ENCODE data around the gene TBXAS1. TPM values are rescaled to one million over a fixed set of nuclear protein-coding genes. Genes with fewer than 3 reads are reported as not detected.

The TBXAS1 gene
- total RNA-seq, 4 donors from 2014 or later = 0.41 to 5.2 (median 3.3) TPM

DNA sequence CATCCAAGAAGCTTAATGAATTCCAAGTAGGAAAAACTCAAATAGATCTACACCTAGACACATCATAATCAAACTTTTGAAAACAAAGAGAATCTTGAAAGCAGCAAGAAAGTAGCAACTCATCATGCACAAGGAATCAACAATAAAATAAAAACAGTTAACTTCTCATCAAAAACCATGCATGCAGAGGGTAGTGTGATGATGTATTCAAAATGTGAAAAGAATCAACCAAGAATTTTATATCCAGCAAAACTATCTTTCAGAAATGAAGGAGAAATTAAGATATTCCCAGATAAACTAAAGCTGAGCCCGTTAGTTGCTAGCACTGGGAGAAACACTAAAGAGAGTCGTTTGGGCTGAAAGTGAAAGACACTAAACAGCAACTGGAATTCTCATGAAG lies 238.0 kb downstream of the TBXAS1 start:
- ATAC-seq (no peak), DNase-seq (no peak)
- in situ Hi-C loops (cut with MboI; ENCODE audit: low sequenced_read_pairs in 4 of 4) = no loop called here
- Histone ChIP-seq H3K36me3 (no peaks in the 10 kb centered on the region), H3K4me3 (no peak overlapping the region), H3K27me3 (no peaks in the 10 kb centered on the region), H3K4me1 (peaks cover 0 to 3% of the 10 kb centered on the region in 2 donors), H3K27ac (no peak overlapping the region), H3K9me3 (no peaks in the 10 kb centered on the region)
- intact Hi-C loops (cut with DNase I; ENCODE audit: low total_unique reads) = loop anchor here (10.0 kb wide), 1 partner anchor 258 kb away; no protein-coding TSS in a partner anchor
- no peak for TF ChIP-seq CTCF (IDR thresholded peaks at IDR 0.05 in 4 of 5, conservative IDR thresholded peaks at IDR 0.05 in 1 of 5)
- no peak for TF ChIP-seq POLR2A (IDR thresholded peaks at IDR 0.05)

GRCh38 chr7:140068033-140068432 lies 239.0 kb downstream of the TBXAS1 start:
- H3K9me3 ChIP-seq = no peaks in the 10 kb centered on the region
- DNase-seq (no peak), ATAC-seq (no peak)
- in situ Hi-C loops (cut with MboI; ENCODE audit: low sequenced_read_pairs in 4 of 4) (no loop called here), intact Hi-C loops (cut with DNase I; ENCODE audit: low total_unique reads) (loop anchor here (10.0 kb wide), 1 partner anchor 257 kb away; no protein-coding TSS in a partner anchor)
- no peaks in the 10 kb centered on the region for H3K4me1 ChIP-seq
- no peak overlapping the region for H3K4me3 ChIP-seq
- H3K36me3 ChIP-seq = no peaks in the 10 kb centered on the region
- H3K27me3 ChIP-seq = no peaks in the 10 kb centered on the region
- no peak overlapping the region for H3K27ac ChIP-seq
- TF ChIP-seq CTCF (IDR thresholded peaks at IDR 0.05 in 4 of 5, conservative IDR thresholded peaks at IDR 0.05 in 1 of 5) (no peak), POLR2A (IDR thresholded peaks at IDR 0.05) (no peak)

DNA sequence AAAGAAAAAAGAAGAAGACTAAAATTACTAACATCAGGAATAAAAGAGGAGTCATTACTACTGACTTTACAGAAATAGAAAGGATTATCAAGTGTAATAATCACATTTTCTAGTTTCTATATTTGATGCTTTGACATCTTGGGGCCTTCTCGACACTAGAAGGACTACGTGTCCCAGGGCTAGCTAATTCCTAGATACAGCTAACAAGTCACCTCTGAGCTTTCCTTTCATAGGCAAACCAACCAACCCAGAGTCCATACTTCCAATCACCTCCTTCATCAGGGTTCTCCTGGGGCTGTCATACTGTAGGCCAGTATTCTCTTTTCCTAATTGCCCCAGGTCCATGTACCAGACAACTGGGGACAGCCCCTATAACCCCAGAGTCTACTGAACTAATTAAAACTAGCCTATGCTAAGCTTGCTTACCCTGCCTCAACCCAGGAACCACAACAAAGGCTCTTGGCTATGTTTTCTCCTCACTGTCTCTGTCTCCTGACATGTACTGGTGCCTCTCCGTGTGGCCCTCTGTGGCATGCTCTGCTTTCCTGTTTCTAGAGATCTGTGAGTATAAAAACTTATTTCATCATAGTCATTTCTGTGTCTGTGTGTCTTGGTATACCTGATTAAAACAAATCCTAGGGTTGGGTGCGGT lies 240.4 kb downstream of the TBXAS1 start:
- intact Hi-C loops (cut with DNase I; ENCODE audit: low total_unique reads) = loop anchor here (10.0 kb wide), 1 partner anchor 255 kb away; no protein-coding TSS in a partner anchor

More for the DNA sequence above, 240.4 kb downstream of the TBXAS1 start:
- Histone ChIP-seq H3K27me3 (no peaks in the 10 kb centered on the region), H3K9me3 (no peaks in the 10 kb centered on the region), H3K27ac (no peak overlapping the region), H3K4me1 (no peaks in the 10 kb centered on the region), H3K4me3 (no peak overlapping the region), H3K36me3 (no peaks in the 10 kb centered on the region)
- ATAC-seq (no peak), DNase-seq (no peak)
- TF ChIP-seq CTCF (IDR thresholded peaks at IDR 0.05 in 4 of 5, conservative IDR thresholded peaks at IDR 0.05 in 1 of 5) (no peak), POLR2A (IDR thresholded peaks at IDR 0.05) (no peak)
- in situ Hi-C loops (cut with MboI; ENCODE audit: low sequenced_read_pairs in 4 of 4) = no loop called here

Other genes starting within 250 kb of the TBXAS1 start
- gene HIPK2, start 51.3 kb upstream of the TBXAS1 start, total RNA-seq = 10 to 100 TPM; 30.5 to 77.4 (median 58.9) TPM
- 10 to 100 TPM in 1 of 4 donors, 1 to 10 TPM in 3; 4.3 to 12.7 (median 4.9) TPM for gene PARP12, start 233.7 kb downstream of the TBXAS1 start, total RNA-seq

Data from gastrocnemius medialis (tissue), 4 donors.